Stimulated activated CD4-positive, alpha-beta T cell treated with anti-CD3 and anti-CD28 coated beads, Interleukin-1b, Interleukin-23, amount 100 ng/mL, for 48 hours (primary cell): Measurements from ENCODE around the gene PIM3.

Experiments
- DNase-seq: peaks from one replicate; pipeline ENCODE4 v3.0.0-alpha.2; 2020

Gene PIM3

GRCh38 chr22:49960159-49961004, at the start of gene PIM3:
TSS of gene PIM3 (plus strand) at chr22:49960772. CDS start at chr22:49960948, 176 bp downstream.
- DNase-seq = peak; percentile 95

- DNase-seq = no peak
Measured at GRCh38 chr22:49911881-49912625, 48.5 kb upstream of the PIM3 start.

GRCh38 chr22:49913026-49913425, 47.5 kb upstream of the PIM3 start:
- no peak for DNase-seq

- no peak for DNase-seq
Measured at GRCh38 chr22:49913446-49913845, 47.1 kb upstream of the PIM3 start.

GRCh38 chr22:49914256-49914655, 46.3 kb upstream of the PIM3 start:
- DNase-seq = no peak

- no peak for DNase-seq
Measured at GRCh38 chr22:49915610-49916009, 45.0 kb upstream of the PIM3 start.

- no peak for DNase-seq
Measured at GRCh38 chr22:49916831-49917230, 43.7 kb upstream of the PIM3 start.

GRCh38 chr22:49917974-49918910, 42.3 kb upstream of the PIM3 start, which contains the start of the genes ALG12 and CRELD2:
TSS of gene ALG12 (minus strand) at chr22:49918438. CDS start at chr22:49913765, 4,673 bp downstream.
TSS of gene CRELD2 (plus strand) at chr22:49918634. CDS start at chr22:49918770, 136 bp downstream.
- DNase-seq = peak; percentile 97

- DNase-seq = no peak
Measured at GRCh38 chr22:49918911-49919881, 41.4 kb upstream of the PIM3 start.

- no peak for DNase-seq
Measured at GRCh38 chr22:49920859-49921258, 39.7 kb upstream of the PIM3 start.

- DNase-seq = no peak
Measured at GRCh38 chr22:49921508-49922278, 38.9 kb upstream of the PIM3 start.

GRCh38 chr22:49922484-49922883, 38.1 kb upstream of the PIM3 start:
- DNase-seq = no peak

- no peak for DNase-seq
Measured at GRCh38 chr22:49922926-49923325, 37.6 kb upstream of the PIM3 start.

- DNase-seq = no peak
Measured at GRCh38 chr22:49923445-49923844, 37.1 kb upstream of the PIM3 start.

- no peak for DNase-seq
Measured at GRCh38 chr22:49924113-49924833, 36.3 kb upstream of the PIM3 start.

GRCh38 chr22:49925525-49926128, 34.9 kb upstream of the PIM3 start:
- peak; percentile 71 for DNase-seq

- DNase-seq = no peak
Measured at GRCh38 chr22:49926916-49927315, 33.7 kb upstream of the PIM3 start.

GRCh38 chr22:49927483-49928184, 32.9 kb upstream of the PIM3 start:
- no peak for DNase-seq

- no peak for DNase-seq
Measured at GRCh38 chr22:49928185-49928495, 32.4 kb upstream of the PIM3 start.
